Ascending aorta (tissue), 2 donors: ENCODE data around the gene GIT1. TPM values are rescaled to one million over a fixed set of nuclear protein-coding genes. Genes with fewer than 3 reads are reported as not detected.

Experiments used
- DNase-seq, 2 donors: peaks; one replicate each; pipeline ENCODE4 v3.0.0-alpha.2; 2019; ENCODE audit warnings: low spot score in 2 of 2
- H3K27ac ChIP-seq, 2 donors: fragments of 200-600 bp; sonication (generic); one replicate each; pipeline ENCODE4 v1.5.1; 2016 to 2017; ENCODE audit warnings: mild to moderate bottlenecking in 1 of 2
- H3K27me3 ChIP-seq: fragments of 200-600 bp; sonication (generic); one replicate; pipeline ENCODE4 v1.5.1; 2017
- H3K36me3 ChIP-seq, 2 donors: fragments of 200-600 bp; sonication (generic); one replicate each; pipeline ENCODE4 v1.5.1; 2016
- H3K4me1 ChIP-seq, 2 donors: fragments of 200-600 bp; sonication (generic); one replicate each; pipeline ENCODE4 v1.5.1; 2016 to 2017; ENCODE audit warnings: mild to moderate bottlenecking in 1 of 2
- H3K4me3 ChIP-seq, 2 donors: fragments of 200-600 bp; sonication (generic); one replicate each; pipeline ENCODE4 v1.5.1; 2016 to 2017; ENCODE audit warnings: mild to moderate bottlenecking in 1 of 2
- H3K9me3 ChIP-seq, 2 donors: fragments of 200-600 bp; sonication (generic); one replicate each; pipeline ENCODE4 v1.5.1; 2016
- CTCF ChIP-seq, 3 experiments: fragments of 200-600 bp in 2 of 3; fragments of 450-650 bp in 1 of 3; sonication (generic) in 2 of 3; IDR thresholded peaks; one replicate each; pipeline ENCODE4 v1.5.1; 2016 to 2019; ENCODE audit warnings: antibody characterized with exemption in 3 of 3, mild to moderate bottlenecking in 1 of 3, moderate library complexity in 1 of 3
- intact Hi-C: fragments of 100-400 bp; cut with DNase I; formaldehyde crosslinking; loops from one replicate; pipeline ENCODE4 v1.15.1; 2023
- total RNA-seq: library from RNA; depleted of rRNA; stranded (reverse); fragments of >200 nt; gene quantifications from one replicate; pipeline ENCODE4 v1.1.0, GENCODE V29; 2016

The GIT1 gene
- total RNA-seq, 1 donor from 2014 or later = 142 TPM

- intact Hi-C loops = no loop called here
- Histone ChIP-seq H3K4me1 (peaks cover 4 to 11% of the 10 kb centered on the region in 2 donors), H3K9me3 (no peaks in the 10 kb centered on the region), H3K27ac (no peak overlapping the region), H3K4me3 (no peak overlapping the region), H3K36me3 (peaks cover 16 to 36% of the 10 kb centered on the region in 2 donors), H3K27me3 (no peaks in the 10 kb centered on the region)
- TF ChIP-seq CTCF (IDR thresholded peaks at IDR 0.05) = no peak
- DNase-seq = no peak
Measured at GRCh38 chr17:29582254-29582765, 7.1 kb downstream of the GIT1 start.

- no peak for TF ChIP-seq CTCF (IDR thresholded peaks at IDR 0.05)
- peaks cover 4 to 11% of the 10 kb centered on the region in 2 donors for H3K4me1 ChIP-seq
- H3K27ac ChIP-seq = no peak overlapping the region
- no peaks in the 10 kb centered on the region for H3K27me3 ChIP-seq
- intact Hi-C loops = no loop called here
- no peak overlapping the region for H3K4me3 ChIP-seq
- no peaks in the 10 kb centered on the region for H3K9me3 ChIP-seq
- peaks cover 22 to 42% of the 10 kb centered on the region in 2 donors for H3K36me3 ChIP-seq
- DNase-seq = peak in 1 of 2 donors; percentile 60
Measured at GRCh38 chr17:29581583-29582253, 7.7 kb downstream of the GIT1 start.

- intact Hi-C loops = loop anchor here (1.0 kb wide), 4 partner anchors 11 to 199 kb away; no protein-coding TSS in a partner anchor
- Histone ChIP-seq H3K4me1 (peaks cover 4 to 7% of the 10 kb centered on the region in 2 donors), H3K27ac (no peak overlapping the region)
Measured at GRCh38 chr17:29579866-29580771, 9.3 kb downstream of the GIT1 start.

DNA sequence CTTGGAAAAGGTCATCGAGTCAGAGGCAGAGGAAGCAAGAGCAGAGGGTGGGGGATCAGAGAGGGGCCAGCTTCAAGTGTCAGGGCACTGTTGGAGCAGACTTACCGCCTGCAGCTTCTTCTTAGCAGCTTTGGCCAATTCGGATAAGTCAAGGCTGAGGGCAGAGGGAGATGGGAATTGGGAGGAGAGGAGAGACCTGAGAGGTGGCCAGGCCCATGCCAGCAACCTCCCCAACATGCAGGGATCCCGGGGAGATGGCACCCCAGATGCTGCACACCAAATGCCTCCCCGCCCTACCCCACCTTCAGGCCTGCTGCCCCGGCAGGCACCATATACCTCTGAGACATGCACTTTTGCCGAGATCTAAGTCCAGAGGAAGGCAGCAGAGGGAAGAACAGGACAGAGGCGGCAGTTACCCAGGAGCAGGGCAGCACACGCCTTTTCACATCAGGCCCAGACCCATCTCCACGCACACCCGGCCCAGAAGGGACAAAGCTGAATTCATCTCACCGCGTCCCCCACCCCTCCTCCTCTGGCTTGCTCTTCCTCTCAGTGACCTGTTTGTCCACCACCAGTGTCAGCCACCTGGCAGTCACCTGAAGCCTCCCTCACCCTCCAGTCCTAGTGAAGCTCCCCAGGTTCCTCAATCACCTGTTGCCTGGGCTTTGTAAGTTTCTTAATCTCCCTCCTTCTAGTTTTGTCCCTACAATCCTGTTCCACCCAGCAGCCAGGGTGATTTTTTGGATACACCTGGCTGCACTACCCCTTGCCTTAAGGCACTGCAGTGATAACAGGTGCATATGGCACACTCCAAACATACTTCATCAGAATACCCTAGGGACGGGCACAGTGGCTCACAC is 10.6 kb downstream of the GIT1 start:
- H3K27ac ChIP-seq = peak overlapping the region in 1 of 2 donors; percentile 49
- H3K27me3 ChIP-seq = no peaks in the 10 kb centered on the region
- no peak for DNase-seq
- peaks cover 45 to 71% of the 10 kb centered on the region in 2 donors for H3K36me3 ChIP-seq
- intact Hi-C loops = no loop called here
- no peak overlapping the region for H3K4me3 ChIP-seq
- peaks cover 4 to 7% of the 10 kb centered on the region in 2 donors for H3K4me1 ChIP-seq
- TF ChIP-seq CTCF (IDR thresholded peaks at IDR 0.05) = no peak
- no peaks in the 10 kb centered on the region for H3K9me3 ChIP-seq

More at GRCh38 chr17:29579866-29580771, 9.3 kb downstream of the GIT1 start:
- peaks cover 38 to 58% of the 10 kb centered on the region in 2 donors for H3K36me3 ChIP-seq
- H3K4me3 ChIP-seq = no peak overlapping the region
- no peaks in the 10 kb centered on the region for H3K9me3 ChIP-seq
- peak; percentile 88 to 93 (median 88) for TF ChIP-seq CTCF (IDR thresholded peaks at IDR 0.05)
- DNase-seq = peak in 1 of 2 donors; percentile 91
- no peaks in the 10 kb centered on the region for H3K27me3 ChIP-seq
